Measurements from ENCODE around the gene WDFY1.

WDFY1 gene

GRCh38 chr2:223834431-223834830, 110.7 kb downstream of the WDFY1 start:
- no peaks in the 10 kb centered on the region for H3K27me3 ChIP-seq (ENCODE audit: control insufficient read depth, insufficient read depth, low read length)
- no peaks in the 10 kb centered on the region for H3K4me1 ChIP-seq
- no peaks in the 10 kb centered on the region for H3K79me2 ChIP-seq
- no peaks in the 10 kb centered on the region for H3K9me3 ChIP-seq (ENCODE audit: control insufficient read depth, low read length)
- no peak overlapping the region for H2AFZ ChIP-seq
- no peak overlapping the region for H3K27ac ChIP-seq
- no peak overlapping the region for H3K4me2 ChIP-seq (ENCODE audit: low read length)
- no peaks in the 10 kb centered on the region for H3K36me3 ChIP-seq (ENCODE audit: control insufficient read depth, insufficient read depth, low read length)
- TF ChIP-seq CTCF (IDR thresholded peaks at IDR 0.05): no peak
- H3K4me3 ChIP-seq (ENCODE audit: low read depth, low read length): no peak overlapping the region
- no peak overlapping the region for H3K9ac ChIP-seq

DNA sequence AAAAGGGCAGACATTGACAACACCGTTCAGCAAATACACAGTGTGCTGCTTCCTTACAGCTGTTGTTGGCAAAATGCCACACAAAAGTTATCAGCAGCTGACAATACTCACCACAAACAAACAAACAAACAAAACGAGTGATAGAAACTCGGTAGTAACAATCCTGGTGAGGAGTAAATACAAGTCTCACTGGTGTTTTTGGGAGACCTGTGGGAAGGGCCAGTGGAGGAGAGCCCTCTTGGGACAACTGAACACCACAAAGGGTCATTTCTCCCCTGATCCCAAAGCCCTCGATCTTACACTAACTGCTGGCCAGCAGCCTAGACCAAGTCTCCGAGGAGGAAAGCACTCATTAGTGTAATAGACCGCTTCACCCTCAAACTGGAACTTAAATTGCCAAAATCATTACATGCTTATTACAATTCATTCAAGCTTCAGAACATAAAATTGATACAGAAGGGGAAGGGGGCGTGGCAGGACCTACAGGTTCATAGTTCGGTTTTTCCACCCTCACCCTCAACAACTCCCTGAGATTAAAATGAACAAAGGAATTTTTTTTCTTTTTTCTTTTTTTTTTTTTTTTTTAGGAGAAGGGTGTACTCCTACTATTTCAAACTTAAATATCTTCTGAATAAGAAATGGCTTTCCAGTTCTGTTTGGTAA, 112.8 kb downstream of the WDFY1 start:
- no peak overlapping the region for H3K4me2 ChIP-seq (ENCODE audit: low read length)
- no peaks in the 10 kb centered on the region for H3K79me2 ChIP-seq
- H3K4me3 ChIP-seq (ENCODE audit: low read depth, low read length): no peak overlapping the region
- H3K27me3 ChIP-seq (ENCODE audit: control insufficient read depth, insufficient read depth, low read length): no peaks in the 10 kb centered on the region
- H3K9ac ChIP-seq: no peak overlapping the region
- H3K9me3 ChIP-seq (ENCODE audit: control insufficient read depth, low read length): no peaks in the 10 kb centered on the region
- no peaks in the 10 kb centered on the region for H3K4me1 ChIP-seq
- H2AFZ ChIP-seq: no peak overlapping the region
- no peaks in the 10 kb centered on the region for H3K36me3 ChIP-seq (ENCODE audit: control insufficient read depth, insufficient read depth, low read length)
- no peak for TF ChIP-seq CTCF (IDR thresholded peaks at IDR 0.05)
- H3K27ac ChIP-seq: no peak overlapping the region

- Histone ChIP-seq H3K9ac (no peak overlapping the region), H3K4me2 (ENCODE audit: low read length) (no peak overlapping the region), H3K27ac (no peak overlapping the region), H3K27me3 (ENCODE audit: control insufficient read depth, insufficient read depth, low read length) (no peaks in the 10 kb centered on the region), H3K9me3 (ENCODE audit: control insufficient read depth, low read length) (no peaks in the 10 kb centered on the region), H3K36me3 (ENCODE audit: control insufficient read depth, insufficient read depth, low read length) (no peaks in the 10 kb centered on the region), H3K4me1 (no peaks in the 10 kb centered on the region), H3K4me3 (ENCODE audit: low read depth, low read length) (no peak overlapping the region), H3K79me2 (no peaks in the 10 kb centered on the region), H2AFZ (no peak overlapping the region)
- no peak for TF ChIP-seq CTCF (IDR thresholded peaks at IDR 0.05)
Observed at GRCh38 chr2:223829128-223829527, 116.0 kb downstream of the WDFY1 start.

GRCh38 chr2:223828314-223828713, 116.8 kb downstream of the WDFY1 start:
- Histone ChIP-seq H3K27me3 (ENCODE audit: control insufficient read depth, insufficient read depth, low read length) (no peaks in the 10 kb centered on the region), H3K27ac (no peak overlapping the region), H2AFZ (no peak overlapping the region), H3K9me3 (ENCODE audit: control insufficient read depth, low read length) (no peaks in the 10 kb centered on the region), H3K36me3 (ENCODE audit: control insufficient read depth, insufficient read depth, low read length) (no peaks in the 10 kb centered on the region), H3K4me3 (ENCODE audit: low read depth, low read length) (no peak overlapping the region), H3K4me1 (no peaks in the 10 kb centered on the region), H3K9ac (no peak overlapping the region), H3K4me2 (ENCODE audit: low read length) (no peak overlapping the region), H3K79me2 (no peaks in the 10 kb centered on the region)
- TF ChIP-seq CTCF (IDR thresholded peaks at IDR 0.05): no peak

DNA sequence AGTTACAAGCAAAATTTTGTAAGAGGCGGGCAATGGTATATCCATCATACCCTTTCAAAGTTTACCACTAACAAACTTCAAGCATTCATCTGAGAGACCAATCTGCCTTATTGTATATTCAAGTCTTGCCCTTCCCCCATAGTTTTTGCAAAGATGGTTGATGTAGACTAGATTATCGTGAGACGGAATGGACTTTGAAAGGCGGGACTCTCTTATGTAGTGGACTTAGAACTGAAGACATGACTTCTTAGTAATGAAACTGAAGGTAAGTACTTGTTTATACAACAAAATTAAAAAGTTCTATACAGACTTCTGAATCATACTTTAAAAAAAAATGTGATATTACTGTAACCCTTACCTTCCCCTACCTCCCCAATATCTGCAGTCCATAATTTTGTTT, 118.1 kb downstream of the WDFY1 start:
- no peaks in the 10 kb centered on the region for H3K27me3 ChIP-seq (ENCODE audit: control insufficient read depth, insufficient read depth, low read length)
- TF ChIP-seq CTCF (IDR thresholded peaks at IDR 0.05): no peak
- no peak overlapping the region for H2AFZ ChIP-seq
- no peak overlapping the region for H3K4me3 ChIP-seq (ENCODE audit: low read depth, low read length)
- H3K36me3 ChIP-seq (ENCODE audit: control insufficient read depth, insufficient read depth, low read length): no peaks in the 10 kb centered on the region
- no peaks in the 10 kb centered on the region for H3K4me1 ChIP-seq
- H3K79me2 ChIP-seq: peaks cover under 1% of the 10 kb centered on the region
- H3K9me3 ChIP-seq (ENCODE audit: control insufficient read depth, low read length): no peaks in the 10 kb centered on the region
- no peak overlapping the region for H3K9ac ChIP-seq
- no peak overlapping the region for H3K4me2 ChIP-seq (ENCODE audit: low read length)
- H3K27ac ChIP-seq: no peak overlapping the region

Data from parathyroid adenoma (tissue), 2 donors.